ENCODE measurements around the gene NT5DC1. TPM values are rescaled to one million over a fixed set of nuclear protein-coding genes. Genes with fewer than 3 reads are reported as not detected.

The NT5DC1 gene
- total RNA-seq, 1 donor from 2014 or later: 4.9 TPM

- no peak for DNase-seq (ENCODE audit: low read depth in 2 of 2)
These were observed 89.9 kb downstream of the NT5DC1 start for GRCh38 chr6:116190550-116190949.

- DNase-seq (ENCODE audit: low read depth in 2 of 2): no peak
These were observed 91.2 kb downstream of the NT5DC1 start for GRCh38 chr6:116191881-116192280.

GRCh38 chr6:116192786-116193185, 92.1 kb downstream of the NT5DC1 start:
- DNase-seq (ENCODE audit: low read depth in 2 of 2): no peak

- no peak for DNase-seq (ENCODE audit: low read depth in 2 of 2)
These were observed 96.2 kb downstream of the NT5DC1 start for GRCh38 chr6:116196841-116197240.

- no peak for DNase-seq (ENCODE audit: low read depth in 2 of 2)
These were observed 100.1 kb downstream of the NT5DC1 start for GRCh38 chr6:116200619-116201249.

- DNase-seq (ENCODE audit: low read depth in 2 of 2): no peak
These were observed 100.9 kb downstream of the NT5DC1 start for GRCh38 chr6:116201538-116201937.

- no peak for DNase-seq (ENCODE audit: low read depth in 2 of 2)
These were observed 104.6 kb downstream of the NT5DC1 start for GRCh38 chr6:116205281-116205680.

- no peak for DNase-seq (ENCODE audit: low read depth in 2 of 2)
These were observed 105.7 kb downstream of the NT5DC1 start for GRCh38 chr6:116206231-116206903.

GRCh38 chr6:116208056-116208785, 107.6 kb downstream of the NT5DC1 start:
- no peak for DNase-seq (ENCODE audit: low read depth in 2 of 2)

GRCh38 chr6:116210316-116210715, 109.7 kb downstream of the NT5DC1 start:
- no peak for DNase-seq (ENCODE audit: low read depth in 2 of 2)

GRCh38 chr6:116210750-116211425, 110.2 kb downstream of the NT5DC1 start:
- DNase-seq (ENCODE audit: low read depth in 2 of 2): peak in 1 of 2 donors; percentile 3

GRCh38 chr6:116214681-116215080, 114.0 kb downstream of the NT5DC1 start:
- no peak for DNase-seq (ENCODE audit: low read depth in 2 of 2)

- DNase-seq (ENCODE audit: low read depth in 2 of 2): peak in 1 of 2 donors; percentile 6
These were observed 114.8 kb downstream of the NT5DC1 start for GRCh38 chr6:116215414-116215813.

- DNase-seq (ENCODE audit: low read depth in 2 of 2): peak; percentile 35 to 52
These were observed 116.4 kb downstream of the NT5DC1 start for GRCh38 chr6:116217069-116217468.

GRCh38 chr6:116218172-116218633, 117.5 kb downstream of the NT5DC1 start:
- DNase-seq (ENCODE audit: low read depth in 2 of 2): peak; percentile 4 to 22

GRCh38 chr6:116218866-116219265, 118.2 kb downstream of the NT5DC1 start:
- DNase-seq (ENCODE audit: low read depth in 2 of 2): no peak

GRCh38 chr6:116221067-116221466, 120.4 kb downstream of the NT5DC1 start:
- DNase-seq (ENCODE audit: low read depth in 2 of 2): peak in 1 of 2 donors; percentile 58

GRCh38 chr6:116221911-116222310, 121.3 kb downstream of the NT5DC1 start:
- no peak for DNase-seq (ENCODE audit: low read depth in 2 of 2)

GRCh38 chr6:116223355-116223754, 122.7 kb downstream of the NT5DC1 start:
- no peak for DNase-seq (ENCODE audit: low read depth in 2 of 2)

GRCh38 chr6:116229287-116229913, 128.7 kb downstream of the NT5DC1 start:
- DNase-seq (ENCODE audit: low read depth in 2 of 2): peak in 1 of 2 donors; percentile 54

- DNase-seq (ENCODE audit: low read depth in 2 of 2): no peak
These were observed 134.0 kb downstream of the NT5DC1 start for GRCh38 chr6:116234689-116235088.

Data from dermis microvascular lymphatic vessel endothelial cell (primary cell).